DND-41 (cell line): ENCODE data around the gene RARS2.

Experiments used
- EZH2 ChIP-seq: IDR thresholded peaks from 3 replicates; pipeline ENCODE4 v1.6.1; 2012; ENCODE audit warnings: borderline replicate concordance, low read depth, mild to moderate bottlenecking, moderate library complexity, low read length, inconsistent platforms; ENCODE audit not compliant: severe bottlenecking
- TF ChIP-seq, protein P1 (sequence below): IDR thresholded peaks from 2 replicates; pipeline ENCODE4 v1.5.1; 2012; ENCODE audit warnings: borderline replicate concordance, low read length, moderate library complexity, mild to moderate bottlenecking; ENCODE audit not compliant: poor library complexity, severe bottlenecking; ENCODE audit errors: extremely low read depth

DNA sequence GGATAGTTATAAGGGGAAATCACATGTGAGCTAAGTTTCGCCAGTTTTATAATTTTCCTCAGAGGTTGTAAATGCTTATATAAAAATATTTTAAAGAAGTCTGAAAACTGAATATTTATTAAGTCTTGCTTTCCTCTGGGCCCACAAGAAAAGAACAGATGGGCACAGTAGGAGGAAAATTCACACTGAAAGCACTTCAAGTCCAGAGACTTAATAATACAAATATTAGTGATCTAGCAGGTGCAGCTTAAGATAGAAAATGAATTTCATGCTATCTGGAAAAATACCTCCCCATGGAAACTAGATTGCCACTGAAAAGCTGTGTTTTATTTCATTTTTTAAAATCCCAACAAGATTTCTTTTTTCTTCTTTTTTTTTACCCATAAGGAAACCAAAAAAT, 47.3 kb upstream of the RARS2 start:
- TF ChIP-seq, protein P1, sequence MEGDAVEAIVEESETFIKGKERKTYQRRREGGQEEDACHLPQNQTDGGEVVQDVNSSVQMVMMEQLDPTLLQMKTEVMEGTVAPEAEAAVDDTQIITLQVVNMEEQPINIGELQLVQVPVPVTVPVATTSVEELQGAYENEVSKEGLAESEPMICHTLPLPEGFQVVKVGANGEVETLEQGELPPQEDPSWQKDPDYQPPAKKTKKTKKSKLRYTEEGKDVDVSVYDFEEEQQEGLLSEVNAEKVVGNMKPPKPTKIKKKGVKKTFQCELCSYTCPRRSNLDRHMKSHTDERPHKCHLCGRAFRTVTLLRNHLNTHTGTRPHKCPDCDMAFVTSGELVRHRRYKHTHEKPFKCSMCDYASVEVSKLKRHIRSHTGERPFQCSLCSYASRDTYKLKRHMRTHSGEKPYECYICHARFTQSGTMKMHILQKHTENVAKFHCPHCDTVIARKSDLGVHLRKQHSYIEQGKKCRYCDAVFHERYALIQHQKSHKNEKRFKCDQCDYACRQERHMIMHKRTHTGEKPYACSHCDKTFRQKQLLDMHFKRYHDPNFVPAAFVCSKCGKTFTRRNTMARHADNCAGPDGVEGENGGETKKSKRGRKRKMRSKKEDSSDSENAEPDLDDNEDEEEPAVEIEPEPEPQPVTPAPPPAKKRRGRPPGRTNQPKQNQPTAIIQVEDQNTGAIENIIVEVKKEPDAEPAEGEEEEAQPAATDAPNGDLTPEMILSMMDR, result no peak
- TF ChIP-seq EZH2, result no peak
